K562 (cell line): ENCODE measurements around the gene SLC6A8.

Source experiments
- ELF2 ChIP-seq: fragments of 250-450 bp; sonication (Bioruptor Pico); IDR thresholded peaks from 2 replicates; pipeline ENCODE4 v1.5.0; 2021; ENCODE audit warnings: mild to moderate bottlenecking
- JUND ChIP-seq, 2 experiments: IDR thresholded peaks; 2 replicates in 1 of 2; 3 replicates in 1 of 2; pipeline ENCODE4 v1.6.1; 2011; ENCODE audit warnings: borderline replicate concordance in 2 of 2, low read depth in 2 of 2, low read length in 2 of 2, improper control_type of control experiment in 1 of 2, missing biosample characterization in 1 of 2, missing genetic modification characterization in 1 of 2, missing genetic modification reagents in 1 of 2
- ZBTB40 ChIP-seq, 2 experiments: fragments of 450-650 bp in 1 of 2; sonication (generic) in 1 of 2; formaldehyde crosslinking in 1 of 2; IDR thresholded peaks; 2 replicates each; pipeline versions ENCODE4 v1.7.1 to v1.9.0; 2016 to 2022; ENCODE audit warnings: inconsistent platforms in 1 of 2, mild to moderate bottlenecking in 1 of 2, missing genetic modification reagents in 1 of 2
- ZNF512 ChIP-seq: IDR thresholded peaks from 2 replicates; pipeline ENCODE4 v1.6.1; 2016; ENCODE audit warnings: missing genetic modification characterization, missing compliant biosample characterization

- no peak for TF ChIP-seq JUND (IDR thresholded peaks at IDR 0.05; ENCODE audit: borderline replicate concordance, low read depth, low read length)
- TF ChIP-seq JUND (tag; IDR thresholded peaks at IDR 0.05; ENCODE audit: borderline replicate concordance, low read depth, low read length) = no peak; the same call in 1 of the 3 replicates
- no peak for TF ChIP-seq ZNF512 (tag)
- no peak for TF ChIP-seq ZBTB40 (IDR thresholded peaks at IDR 0.05)
- TF ChIP-seq ZBTB40 (CRISPR knock-in tag; IDR thresholded peaks at IDR 0.05) = no peak
- TF ChIP-seq ELF2 (CRISPR knock-in tag) = no peak
Observed at GRCh38 chrX:153726286-153727122, 38.8 kb downstream of the SLC6A8 start.
